ENCODE data around the gene PRPF4.

GRCh38 chr9:113269355-113269754, 6.1 kb upstream of the PRPF4 start:
- TF ChIP-seq CTCF (IDR thresholded peaks at IDR 0.05; ENCODE audit: extremely low read depth in 1 of 2, insufficient read depth in 1 of 2, low read depth in 1 of 2, low read length in 2 of 2) = no peak
- TF ChIP-seq POLR2A (IDR thresholded peaks at IDR 0.05; ENCODE audit: low read depth, low read length) = no peak
- no peak for TF ChIP-seq POLR2AphosphoS5 (IDR thresholded peaks at IDR 0.05; ENCODE audit: insufficient read depth, low read depth, low read length)
- TF ChIP-seq MAX (IDR thresholded peaks at IDR 0.05; ENCODE audit: insufficient read depth, insufficient read length) = no peak
- no peak for TF ChIP-seq EZH2 (IDR thresholded peaks at IDR 0.05; ENCODE audit: borderline replicate concordance, low read depth, low read length, severe bottlenecking)
- TF ChIP-seq GATA2 (IDR thresholded peaks at IDR 0.05; ENCODE audit: insufficient read depth, insufficient read length, low read depth, low read length) = no peak
- TF ChIP-seq FOS (IDR thresholded peaks at IDR 0.05; ENCODE audit: borderline replicate concordance, insufficient read depth, low read length) = no peak
- no peak for TF ChIP-seq MYC (IDR thresholded peaks at IDR 0.05; ENCODE audit: low read depth, low read length)

Data from endothelial cell of umbilical vein (primary cell).